Stimulated activated CD4-positive, alpha-beta T cell treated with anti-CD3 and anti-CD28 coated beads, Interleukin-4, amount 100 ng/mL, for 1 hour (primary cell): ENCODE measurements around the gene KLHL4.
"Not testable (repeated sequence)": the region's sequence is repeated elsewhere in the genome, so short reads cannot be mapped to it uniquely, and the experiment has no call there.

Experiments
- DNase-seq: peaks from one replicate; pipeline ENCODE4 v3.0.0-alpha.2; 2020

The KLHL4 gene, protein sequence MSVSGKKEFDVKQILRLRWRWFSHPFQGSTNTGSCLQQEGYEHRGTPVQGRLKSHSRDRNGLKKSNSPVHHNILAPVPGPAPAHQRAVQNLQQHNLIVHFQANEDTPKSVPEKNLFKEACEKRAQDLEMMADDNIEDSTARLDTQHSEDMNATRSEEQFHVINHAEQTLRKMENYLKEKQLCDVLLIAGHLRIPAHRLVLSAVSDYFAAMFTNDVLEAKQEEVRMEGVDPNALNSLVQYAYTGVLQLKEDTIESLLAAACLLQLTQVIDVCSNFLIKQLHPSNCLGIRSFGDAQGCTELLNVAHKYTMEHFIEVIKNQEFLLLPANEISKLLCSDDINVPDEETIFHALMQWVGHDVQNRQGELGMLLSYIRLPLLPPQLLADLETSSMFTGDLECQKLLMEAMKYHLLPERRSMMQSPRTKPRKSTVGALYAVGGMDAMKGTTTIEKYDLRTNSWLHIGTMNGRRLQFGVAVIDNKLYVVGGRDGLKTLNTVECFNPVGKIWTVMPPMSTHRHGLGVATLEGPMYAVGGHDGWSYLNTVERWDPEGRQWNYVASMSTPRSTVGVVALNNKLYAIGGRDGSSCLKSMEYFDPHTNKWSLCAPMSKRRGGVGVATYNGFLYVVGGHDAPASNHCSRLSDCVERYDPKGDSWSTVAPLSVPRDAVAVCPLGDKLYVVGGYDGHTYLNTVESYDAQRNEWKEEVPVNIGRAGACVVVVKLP

DNA sequence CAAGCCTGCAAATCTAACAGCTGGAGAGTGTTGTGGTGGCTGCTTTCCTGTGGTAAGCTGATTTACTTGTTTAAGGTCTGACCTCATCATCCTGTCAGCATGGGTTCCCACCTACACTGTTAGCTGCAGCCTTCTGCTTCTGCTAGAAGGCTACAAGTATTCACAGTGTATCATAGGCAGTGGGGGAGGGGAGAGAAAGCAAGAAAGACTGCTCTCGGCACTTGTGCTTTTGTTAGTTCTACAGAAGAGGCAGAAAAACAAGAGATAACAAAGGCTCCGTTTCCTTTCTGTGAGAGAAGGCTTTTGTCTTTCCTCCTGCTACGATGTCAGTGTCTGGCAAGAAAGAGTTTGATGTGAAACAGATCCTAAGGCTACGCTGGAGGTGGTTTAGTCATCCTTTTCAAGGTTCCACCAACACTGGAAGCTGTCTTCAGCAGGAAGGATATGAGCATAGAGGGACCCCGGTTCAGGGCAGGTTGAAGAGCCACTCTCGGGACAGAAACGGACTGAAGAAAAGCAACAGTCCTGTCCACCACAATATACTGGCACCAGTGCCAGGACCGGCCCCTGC is at the start of gene KLHL4:
TSS of gene KLHL4 (plus strand) at position 232 of the 571 bp plus-strand sequence. CDS start at position 324, 92 bp downstream.
- no peak for DNase-seq

DNA sequence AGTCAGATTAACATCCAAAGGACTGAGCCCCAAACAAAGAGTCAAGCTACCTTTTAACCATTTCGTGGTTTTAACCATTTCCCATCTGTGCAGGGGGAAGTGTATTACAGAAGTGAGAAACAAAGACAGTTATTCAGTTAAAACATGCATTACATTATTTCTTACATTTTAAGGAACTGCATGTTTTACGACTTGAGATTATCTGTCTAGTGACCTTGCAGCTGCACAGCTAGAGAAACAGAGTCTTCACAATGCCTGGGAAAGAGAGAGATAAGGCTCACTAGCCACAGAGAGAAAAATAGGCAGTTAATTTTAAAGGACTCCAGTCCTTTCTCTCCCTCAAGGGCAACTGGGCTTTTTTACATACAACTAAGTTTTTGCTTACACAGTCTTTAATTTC is 48.7 kb upstream of the KLHL4 start:
- no peak for DNase-seq

DNA sequence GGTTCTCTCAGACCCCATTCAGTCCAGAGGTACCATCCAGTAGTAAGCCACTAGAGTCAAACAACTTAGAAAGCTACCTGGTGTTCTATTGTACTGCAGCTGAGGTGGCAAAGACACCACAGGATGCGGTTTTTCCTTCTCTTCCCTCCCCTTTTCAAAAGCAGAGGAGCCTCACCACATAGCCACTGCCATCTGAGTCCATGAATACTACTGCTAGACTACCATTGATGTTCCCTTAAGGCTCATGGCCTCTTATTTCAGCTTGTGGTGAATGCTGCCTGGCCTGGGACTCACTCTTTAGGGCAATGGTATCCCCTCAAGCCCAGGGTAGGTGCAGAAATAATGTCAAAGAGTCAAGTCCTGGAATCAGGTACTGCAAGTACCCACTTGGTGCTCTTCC is 41.8 kb upstream of the KLHL4 start:
- no peak for DNase-seq

DNA sequence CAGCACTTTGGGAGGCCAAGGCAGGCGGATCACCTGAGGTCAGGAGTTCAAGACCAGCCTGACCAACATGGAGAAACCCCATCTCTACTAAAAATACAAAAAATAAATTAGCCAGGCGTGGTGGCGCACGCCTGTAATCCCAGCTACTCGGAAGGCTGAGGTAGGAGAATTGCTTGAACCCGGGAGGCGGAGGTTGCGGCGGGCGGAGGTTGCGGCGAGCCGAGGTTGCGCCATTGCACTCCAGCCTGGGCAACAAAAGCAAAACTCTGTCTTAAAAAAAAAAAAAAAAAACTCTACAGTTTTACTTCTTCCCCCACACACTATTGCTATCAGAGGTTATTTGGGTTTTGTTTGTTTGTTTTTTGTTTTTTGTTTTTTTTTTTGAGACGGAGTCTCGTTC is 38.9 kb upstream of the KLHL4 start:
- DNase-seq: not testable (repeated sequence)

DNA sequence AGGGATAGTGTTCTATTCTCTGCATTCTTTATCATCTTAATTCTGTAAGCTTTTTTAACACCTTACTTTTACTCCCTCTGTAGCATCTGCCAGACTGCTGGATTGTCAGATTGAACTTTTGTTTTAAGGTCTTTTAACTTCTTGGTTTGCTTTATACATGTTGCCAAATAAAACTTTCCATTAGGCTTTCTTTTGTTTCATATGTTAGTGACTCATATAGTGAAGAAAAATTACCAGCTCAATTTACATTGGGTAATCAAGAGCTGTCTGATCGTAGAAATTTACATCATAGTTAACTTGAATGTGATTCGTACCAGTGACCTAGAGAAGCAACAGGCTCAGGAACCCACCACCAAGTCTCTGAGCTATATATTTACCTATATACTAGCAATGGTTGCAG is 28.5 kb upstream of the KLHL4 start:
- no peak for DNase-seq

DNA sequence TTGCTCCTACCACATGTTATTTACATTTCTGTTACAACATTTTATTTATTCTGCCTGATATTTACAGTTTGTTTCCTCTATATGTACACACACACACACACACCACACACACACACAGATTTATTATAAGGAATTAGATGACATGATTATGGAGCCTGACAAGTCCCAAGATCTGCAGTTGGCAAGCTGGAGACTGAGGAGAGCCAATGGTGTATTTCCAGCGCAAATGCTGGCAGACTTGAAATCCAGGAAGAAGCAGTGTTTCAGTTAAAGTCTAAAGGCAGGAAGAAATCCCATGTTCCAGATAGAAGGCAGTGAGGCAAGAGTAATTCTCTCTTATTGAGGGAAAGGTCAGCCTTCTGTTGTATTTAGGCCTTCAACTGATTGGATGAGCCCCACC is 1.8 kb upstream of the KLHL4 start:
- DNase-seq: no peak

DNA sequence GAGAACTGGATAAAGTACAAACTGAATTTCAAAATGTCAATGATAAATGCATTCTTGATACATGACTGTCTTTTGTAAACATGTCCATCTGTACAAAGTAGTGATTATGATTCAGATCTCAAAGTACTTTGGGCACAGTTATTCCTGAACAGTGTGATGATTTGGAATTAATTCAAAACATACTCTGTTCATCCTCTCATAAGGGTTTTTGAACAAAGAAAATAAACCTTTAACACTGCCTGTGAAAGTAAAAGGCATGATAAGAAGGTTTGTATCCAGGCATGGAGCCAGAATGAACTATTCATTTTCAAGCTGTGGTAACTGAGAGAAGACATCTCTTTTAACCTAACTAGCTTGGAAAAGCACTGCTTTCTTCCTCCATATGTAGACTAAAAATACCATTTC is 883 bp upstream of the KLHL4 start:
- DNase-seq: no peak

DNA sequence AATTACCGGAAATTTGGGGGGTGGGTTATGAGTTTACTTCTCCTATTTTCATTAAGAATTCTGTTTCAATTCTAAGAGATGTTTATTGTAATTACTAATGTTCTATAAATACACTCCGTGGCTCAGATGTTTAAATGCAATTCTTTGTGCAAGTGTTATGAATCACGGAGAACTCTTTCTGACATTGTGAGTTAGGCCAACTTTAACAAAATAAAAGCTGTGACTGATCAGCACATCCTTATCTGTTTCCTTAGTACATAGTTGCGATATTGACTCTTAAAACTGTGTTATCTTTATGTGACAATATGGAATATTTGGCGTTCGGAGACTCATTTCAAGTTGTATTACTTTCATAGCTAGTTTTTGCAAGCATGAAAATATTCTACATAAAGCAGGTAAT is 902 bp downstream of the KLHL4 start:
- no peak for DNase-seq

DNA sequence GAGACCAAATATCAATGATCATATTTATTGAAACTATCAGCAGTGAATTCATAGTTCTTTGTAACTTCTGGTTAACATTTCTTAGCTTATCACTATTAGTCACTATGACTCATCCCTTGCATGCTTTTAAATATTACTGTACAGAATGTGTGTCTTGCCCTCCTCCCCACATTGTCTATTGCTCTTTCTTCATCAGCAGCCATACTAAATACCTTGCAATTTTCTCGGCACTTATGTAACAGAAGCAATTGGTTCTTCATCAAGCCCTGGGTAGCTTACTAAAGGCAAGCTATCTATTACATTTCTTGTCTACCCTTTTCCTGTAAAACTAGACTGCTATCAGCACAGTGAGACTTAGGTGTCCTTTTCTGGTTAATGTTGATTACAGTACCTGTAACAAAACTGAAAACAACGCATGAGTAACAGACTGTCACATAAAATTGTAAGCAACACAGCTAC is 8.2 kb downstream of the KLHL4 start:
- no peak for DNase-seq

DNA sequence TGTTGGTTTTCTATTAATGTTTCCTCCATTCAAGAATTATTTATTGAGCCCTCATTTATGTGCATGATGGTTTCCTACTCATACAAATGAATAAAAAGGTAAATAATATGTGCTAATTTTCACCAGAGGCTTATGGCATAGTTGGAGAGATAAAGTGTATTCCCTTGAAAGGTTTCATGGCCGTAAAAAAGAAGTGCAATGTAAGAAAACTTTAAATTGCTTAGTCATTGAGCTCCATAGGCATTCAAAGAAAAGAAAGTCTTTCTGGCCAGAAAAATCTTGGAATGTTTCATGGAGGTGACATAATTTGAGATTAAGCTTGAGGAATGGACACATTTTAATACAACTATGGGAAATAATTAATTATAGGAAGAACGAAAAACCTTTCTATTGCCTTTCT is 8.7 kb downstream of the KLHL4 start:
- DNase-seq: no peak

DNA sequence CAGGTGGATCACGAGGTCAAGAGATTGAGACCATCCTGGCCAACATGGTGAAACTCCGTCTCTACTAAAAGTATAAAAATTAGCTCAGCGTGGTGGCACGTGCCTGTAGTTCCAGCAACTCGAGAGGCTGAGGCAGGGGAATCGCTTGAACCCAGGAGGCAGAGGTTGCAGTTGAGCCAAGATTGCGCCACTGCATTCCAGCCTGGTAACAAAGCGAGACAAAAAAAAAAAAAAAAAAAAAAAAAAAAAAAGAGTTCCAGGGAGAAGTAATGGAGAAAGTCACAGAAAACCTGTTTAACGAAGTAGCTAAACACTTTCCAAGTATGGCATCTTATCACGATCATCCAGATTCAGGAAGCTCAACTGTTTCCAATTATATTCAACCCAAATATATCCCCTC is 10.9 kb downstream of the KLHL4 start:
- DNase-seq: no peak

DNA sequence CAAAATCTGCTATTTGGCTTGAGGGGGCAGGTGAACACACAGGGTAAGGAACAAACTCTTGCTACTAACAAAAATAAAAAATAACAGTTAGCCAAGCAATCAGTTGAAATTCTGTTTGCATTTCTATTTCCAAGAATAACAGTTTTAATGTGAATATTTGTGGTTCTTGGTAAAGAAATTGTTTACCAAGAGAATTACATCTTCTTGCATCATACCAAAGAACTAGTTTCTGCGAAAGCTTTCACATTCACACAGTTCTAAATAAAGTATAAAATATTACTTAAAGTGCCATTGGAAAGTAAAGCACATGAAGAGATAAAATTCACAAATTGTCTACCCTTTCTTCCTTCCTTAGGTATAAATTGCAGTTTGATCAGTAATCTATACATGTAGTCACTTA is 54.4 kb downstream of the KLHL4 start:
- no peak for DNase-seq

DNA sequence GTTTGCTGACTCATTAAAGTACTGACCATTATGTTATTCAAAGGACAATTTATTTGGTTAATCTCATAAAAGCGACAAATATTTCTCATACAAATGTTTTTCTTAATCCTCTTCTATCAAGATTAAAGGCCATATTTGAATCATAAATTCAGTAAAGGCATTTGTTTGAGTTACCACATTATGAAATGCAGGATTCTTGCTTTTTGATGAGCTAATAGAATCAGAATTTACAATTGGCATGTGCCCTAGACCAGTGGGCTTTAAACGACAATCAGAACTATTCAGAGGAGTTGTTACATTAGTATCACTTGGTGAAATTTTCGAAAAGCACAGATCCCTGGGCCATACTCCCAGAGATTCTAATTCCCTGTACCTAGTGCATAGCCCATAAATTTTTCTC is 55.3 kb downstream of the KLHL4 start:
- no peak for DNase-seq

DNA sequence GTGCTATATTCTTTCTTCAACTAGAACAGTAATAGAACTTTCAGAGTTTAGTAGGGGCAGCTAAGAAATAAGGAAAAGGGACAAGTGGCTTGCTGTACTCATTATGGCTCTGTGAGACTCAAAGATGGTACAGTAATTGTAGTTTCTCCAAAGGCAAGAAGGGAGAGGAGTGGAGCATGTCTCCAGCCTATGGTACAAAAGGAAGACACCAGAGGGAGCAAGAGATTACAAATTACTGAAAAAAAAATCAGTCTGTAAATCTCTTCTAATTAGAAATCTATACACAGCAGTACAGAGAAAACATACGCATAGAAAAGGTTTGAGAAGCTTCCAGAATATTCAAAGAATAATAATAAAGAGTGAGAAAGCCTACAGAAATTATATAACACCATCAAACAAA is 61.4 kb downstream of the KLHL4 start:
- DNase-seq: no peak

DNA sequence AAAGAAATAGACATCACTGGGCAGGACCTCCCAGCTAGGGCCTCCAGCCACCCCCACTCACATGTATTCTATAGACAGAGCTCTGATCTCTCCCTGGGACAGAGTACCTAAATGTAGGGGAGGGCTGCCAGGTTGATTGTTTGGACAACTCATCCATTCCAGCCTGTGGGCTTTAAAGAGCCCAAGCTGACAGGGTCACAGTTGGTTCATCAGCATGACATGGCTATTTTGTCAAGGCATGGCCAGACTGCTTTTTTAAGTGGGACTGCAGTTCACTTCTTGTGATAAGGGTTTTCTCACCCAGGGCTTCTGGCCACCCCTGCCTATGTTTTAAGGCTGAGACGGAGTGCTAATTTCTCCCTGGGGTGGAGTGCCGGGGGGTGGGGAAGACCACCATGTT is 63.3 kb downstream of the KLHL4 start:
- no peak for DNase-seq

DNA sequence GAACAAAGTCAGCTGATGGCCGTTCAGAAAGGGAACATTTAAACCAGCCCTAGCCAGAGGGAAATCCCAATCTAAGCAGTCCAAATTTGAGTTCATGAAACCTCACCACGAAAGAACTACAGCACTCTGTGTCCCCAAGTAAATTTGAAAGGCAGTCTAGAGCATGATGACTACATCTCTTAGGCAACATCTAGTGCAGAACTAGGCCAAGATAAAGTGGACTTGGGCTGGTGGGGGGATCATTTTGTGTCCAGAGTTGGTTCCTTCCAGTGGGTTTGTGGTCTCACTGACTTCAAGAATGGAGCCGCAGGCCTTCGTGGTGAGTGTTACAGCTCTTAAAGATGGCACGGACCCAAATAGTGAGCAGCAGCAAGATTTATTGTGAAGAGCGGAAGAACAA is 64.9 kb downstream of the KLHL4 start:
- no peak for DNase-seq

DNA sequence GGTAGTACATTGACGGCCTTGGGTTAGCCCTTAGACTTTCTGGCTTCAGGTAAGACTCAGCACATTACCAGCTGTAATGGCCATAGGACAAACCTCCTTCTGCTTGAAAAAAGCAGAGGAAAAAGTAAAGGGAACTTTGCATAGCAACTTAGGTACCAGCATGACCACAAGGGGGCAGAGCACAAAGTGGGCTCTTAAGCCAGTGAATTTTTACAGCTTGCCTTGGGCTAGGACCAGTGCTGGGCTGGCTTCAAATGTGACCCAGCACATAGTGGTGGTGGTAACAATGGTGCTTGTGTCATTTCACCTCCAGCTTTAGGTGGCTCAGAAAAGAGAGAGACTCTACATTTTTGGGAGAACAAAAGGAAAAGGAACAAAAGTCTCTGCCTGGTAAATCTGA is 66.1 kb downstream of the KLHL4 start:
- no peak for DNase-seq

DNA sequence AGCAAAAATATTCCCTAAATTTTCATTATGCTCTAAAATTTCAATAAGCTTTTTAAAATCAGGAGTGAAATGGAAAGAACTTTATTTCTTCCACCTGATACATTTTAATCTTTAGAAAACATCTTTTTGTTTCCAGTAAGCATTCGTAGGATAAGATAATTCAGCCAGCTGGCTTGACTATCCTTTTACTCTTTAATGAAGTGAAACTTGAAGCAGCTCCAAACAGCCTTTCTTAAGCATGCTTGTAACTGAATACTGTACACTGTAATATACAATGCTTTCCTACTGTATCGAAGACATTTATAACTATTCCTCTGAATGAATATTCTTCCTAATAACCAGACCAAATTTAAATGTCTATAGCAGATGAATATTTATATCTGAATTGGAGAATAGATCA is 98.8 kb downstream of the KLHL4 start:
- no peak for DNase-seq

DNA sequence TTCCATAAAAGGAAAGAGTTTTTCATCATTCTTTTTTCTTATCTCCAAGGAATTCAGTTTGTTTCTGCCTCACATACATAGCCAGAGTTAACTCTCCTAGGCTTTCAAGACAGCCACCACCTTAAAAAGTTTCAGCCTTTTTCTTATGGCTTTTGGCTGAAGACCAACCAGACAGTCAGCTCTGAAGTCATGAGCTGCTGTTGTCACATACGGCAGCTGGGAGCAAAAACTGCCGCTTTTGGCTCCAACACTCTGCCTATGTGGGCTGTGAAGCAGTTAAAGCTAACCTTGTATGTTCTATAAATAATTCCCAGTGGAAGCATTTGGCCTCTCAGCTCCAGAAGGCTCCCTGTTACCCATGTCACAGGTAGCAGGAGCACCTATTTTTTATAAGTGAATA is 104.1 kb downstream of the KLHL4 start:
- no peak for DNase-seq

DNA sequence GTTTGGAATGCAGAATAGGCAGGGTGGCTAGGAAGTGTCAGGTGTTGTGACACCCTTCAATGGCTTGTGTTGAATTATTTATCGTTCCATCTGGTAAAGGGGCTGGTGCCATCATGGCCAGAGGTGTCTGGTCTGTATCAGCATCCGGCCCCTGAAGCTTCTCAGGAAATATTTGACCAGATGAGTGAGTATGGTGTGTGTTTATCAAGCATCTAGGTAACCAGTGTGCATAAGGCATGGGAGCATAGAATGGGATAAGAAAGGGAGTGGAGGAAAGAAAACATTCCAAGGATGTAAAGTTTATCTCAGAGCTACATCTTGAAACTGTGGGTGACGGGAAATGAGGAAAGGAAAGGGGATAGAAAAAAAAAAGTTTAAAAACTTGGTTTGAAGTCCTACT is 109.4 kb downstream of the KLHL4 start:
- DNase-seq: no peak

DNA sequence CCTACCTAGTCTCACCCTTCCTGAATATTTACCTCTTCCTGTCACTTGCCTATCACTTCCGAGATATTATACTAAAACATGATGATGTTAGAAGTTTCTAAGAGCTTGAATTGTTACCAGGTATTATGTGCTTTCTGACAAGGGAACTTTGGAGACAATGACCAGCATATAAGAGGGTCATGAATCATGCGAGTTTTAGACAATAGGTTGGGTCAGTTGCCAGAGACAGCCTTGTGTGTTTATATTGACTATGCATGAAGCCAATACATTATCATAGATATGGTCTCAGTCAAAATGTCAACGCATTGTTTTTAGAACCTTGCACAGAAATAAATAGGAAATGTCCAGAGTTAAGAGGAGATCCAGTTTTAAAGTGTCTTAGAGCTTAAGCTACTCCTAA is 116.8 kb downstream of the KLHL4 start:
- DNase-seq: no peak

DNA sequence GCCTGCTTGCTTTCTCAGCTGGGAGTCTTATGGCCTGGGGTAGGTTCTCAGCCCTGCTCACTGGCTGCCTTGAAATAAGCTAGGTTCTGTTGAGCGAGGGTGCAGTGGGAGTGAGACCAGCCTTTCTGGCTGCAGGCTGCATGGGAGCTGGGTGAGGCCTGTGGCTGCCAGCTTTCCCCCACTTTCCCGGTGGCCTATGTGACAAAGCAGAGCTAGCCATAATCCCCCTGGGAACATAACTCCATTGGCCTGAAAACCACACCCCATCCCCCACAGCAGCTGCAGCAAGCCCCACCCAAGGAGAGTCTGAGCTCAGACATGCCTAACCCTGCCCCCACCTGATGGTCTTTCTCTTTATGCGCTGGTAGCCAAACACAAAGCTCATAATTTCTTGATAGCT is 118.9 kb downstream of the KLHL4 start:
- no peak for DNase-seq

DNA sequence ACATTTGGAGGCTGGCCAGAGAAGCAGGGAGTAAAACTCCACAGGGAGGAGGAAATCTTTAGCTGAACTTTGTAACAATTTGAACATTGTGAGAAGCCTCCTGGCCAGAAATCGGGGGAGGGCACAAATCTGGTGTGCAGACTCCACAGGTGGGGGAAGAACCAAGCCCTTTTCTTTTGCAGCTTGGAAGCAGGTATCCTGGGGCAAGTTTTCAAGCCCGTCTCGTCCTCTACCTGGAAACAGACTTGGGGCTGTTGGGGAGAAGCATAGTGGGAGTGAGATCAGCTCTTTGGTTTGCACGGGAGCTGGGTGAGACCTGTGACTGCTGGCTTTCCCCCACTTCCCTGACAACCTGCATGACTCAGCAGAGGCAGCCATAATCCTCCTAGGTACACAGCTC is 123.8 kb downstream of the KLHL4 start:
- DNase-seq: not testable (repeated sequence)

DNA sequence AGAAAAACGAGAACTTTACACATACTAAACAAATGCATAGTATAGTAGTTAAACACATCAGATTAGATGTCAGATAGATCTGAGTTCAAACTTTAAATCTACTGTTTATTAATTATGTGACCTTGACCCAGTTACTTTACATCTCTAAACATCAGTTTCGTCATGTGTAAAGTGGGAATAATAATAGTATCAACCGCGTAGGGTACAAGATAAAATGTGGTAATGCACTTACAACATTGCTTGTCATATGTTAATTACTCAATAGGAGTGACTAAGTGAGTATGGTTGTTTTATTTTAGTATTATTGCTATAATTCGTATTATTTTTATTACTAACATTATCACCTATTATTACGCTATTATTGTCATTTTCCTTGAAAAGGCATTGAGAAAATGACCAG is 144.2 kb downstream of the KLHL4 start:
- no peak for DNase-seq
